Measurements from ENCODE around the gene TOR1AIP2. TPM values are rescaled to one million over a fixed set of nuclear protein-coding genes. Genes with fewer than 3 reads are reported as not detected.
A peak's percentile ranks its signal among the peaks of the same experiment; 100 is the strongest.
"Not testable (repeated sequence)": the region's sequence is repeated elsewhere in the genome, so short reads cannot be mapped to it uniquely, and the experiment has no call there.

The TOR1AIP2 gene
- total RNA-seq, 1 experiment from 2014 or later, result 79.9 TPM

DNA sequence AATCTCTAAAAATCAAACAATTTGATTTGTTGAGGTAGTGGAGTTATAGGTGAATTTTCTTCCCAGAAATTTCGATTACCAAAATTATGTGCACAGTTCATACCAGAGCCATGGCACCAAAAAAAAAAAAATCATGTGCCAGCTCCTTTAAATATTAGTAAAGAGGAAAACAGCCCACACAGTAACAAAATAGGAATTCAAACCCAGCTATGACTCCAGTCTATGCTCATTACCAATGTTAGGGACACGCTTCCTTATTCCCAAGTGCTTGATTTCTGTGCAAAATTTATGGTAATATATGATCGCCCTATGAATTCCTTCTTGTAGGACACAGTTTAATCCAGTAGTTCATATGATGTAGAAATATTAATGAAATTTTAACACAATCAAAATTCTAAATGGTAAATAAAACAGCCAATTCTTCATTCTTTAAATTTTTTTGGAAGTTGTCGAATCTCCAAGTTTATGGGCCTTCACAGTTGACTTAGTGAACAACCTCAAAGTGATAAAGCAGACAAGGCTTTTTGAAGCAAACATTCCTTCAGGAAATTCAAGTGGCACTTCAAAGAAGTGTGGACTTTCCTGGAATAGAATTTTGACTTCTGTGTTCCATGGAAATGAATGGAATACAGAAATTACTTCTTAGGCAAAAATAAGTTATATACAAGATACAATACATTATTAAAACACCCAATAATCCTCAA lies 1.9 kb downstream of the TOR1AIP2 start:
- no peak for DNase-seq (ENCODE audit: low read depth)

DNA sequence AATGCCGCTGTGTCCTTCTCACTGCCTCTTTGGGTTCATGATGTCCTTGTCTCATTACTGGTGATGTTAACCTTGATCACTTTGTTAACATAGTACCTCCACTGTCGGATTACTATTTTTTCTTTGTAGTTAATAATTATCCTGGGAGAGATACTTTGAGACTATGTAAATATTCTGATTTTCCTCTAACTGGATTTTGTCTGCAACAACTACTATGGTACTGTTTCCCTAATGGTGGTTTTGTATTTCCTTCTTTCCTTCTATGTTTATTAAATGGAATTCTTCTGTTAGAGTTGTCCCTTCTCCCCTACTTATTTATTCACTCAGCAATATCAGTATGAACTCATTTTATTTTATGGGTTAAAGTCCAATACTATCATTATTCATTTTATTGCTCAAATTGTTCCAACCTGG lies 4.2 kb downstream of the TOR1AIP2 start:
- no peak for DNase-seq (ENCODE audit: low read depth)

GRCh38 chr1:179872558-179872957 lies 5.0 kb downstream of the TOR1AIP2 start:
- DNase-seq (ENCODE audit: low read depth), result no peak

DNA sequence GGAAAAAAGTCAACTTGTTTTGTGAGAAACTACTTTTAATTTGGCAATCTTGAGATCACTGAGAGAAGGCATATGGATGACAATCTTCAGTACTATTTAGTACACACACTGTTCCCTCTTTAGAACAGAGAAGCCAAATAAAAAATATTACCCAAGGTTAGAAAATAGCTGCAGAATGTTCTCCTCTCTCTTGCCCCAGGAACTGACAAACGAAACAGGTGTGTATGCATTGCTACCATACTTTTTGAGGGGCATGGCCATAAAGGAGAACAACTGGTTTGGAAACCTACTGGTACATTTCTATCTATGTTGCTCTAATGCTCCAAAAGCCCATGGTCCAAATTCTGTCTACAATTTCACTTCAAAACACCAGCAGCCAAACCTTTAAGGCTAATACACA lies 5.7 kb downstream of the TOR1AIP2 start:
- no peak for DNase-seq (ENCODE audit: low read depth)

- no peak for DNase-seq (ENCODE audit: low read depth)
Observed at GRCh38 chr1:179870870-179871269, 6.7 kb downstream of the TOR1AIP2 start.

GRCh38 chr1:179867493-179868330 lies 9.9 kb downstream of the TOR1AIP2 start:
- DNase-seq (ENCODE audit: low read depth), result peak; percentile 25

- DNase-seq (ENCODE audit: low read depth), result no peak
Observed at GRCh38 chr1:179866616-179867015, 11.0 kb downstream of the TOR1AIP2 start.

GRCh38 chr1:179865377-179865776 lies 12.2 kb downstream of the TOR1AIP2 start:
- DNase-seq (ENCODE audit: low read depth), result no peak

DNA sequence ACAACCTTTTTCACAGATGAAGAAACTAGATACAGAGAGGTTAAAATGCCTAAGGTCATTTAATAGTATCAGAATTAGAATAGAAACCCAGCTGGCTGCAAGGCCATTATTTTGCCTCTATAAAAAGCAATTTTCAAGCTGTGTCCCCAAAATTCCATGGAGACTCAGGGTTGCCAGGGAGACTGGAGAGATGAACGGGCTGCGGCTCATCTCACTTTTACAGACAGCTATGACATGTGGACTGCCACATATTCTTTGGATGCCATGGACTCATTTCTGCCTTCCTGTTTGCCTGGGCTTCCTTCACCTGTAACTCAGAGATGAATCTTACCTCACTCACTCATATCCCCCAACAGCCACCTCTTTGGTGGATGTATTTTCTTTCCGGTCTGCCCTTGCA lies 17.0 kb downstream of the TOR1AIP2 start:
- DNase-seq (ENCODE audit: low read depth), result no peak

GRCh38 chr1:179857009-179857408 lies 20.6 kb downstream of the TOR1AIP2 start:
- no peak for DNase-seq (ENCODE audit: low read depth)

DNA sequence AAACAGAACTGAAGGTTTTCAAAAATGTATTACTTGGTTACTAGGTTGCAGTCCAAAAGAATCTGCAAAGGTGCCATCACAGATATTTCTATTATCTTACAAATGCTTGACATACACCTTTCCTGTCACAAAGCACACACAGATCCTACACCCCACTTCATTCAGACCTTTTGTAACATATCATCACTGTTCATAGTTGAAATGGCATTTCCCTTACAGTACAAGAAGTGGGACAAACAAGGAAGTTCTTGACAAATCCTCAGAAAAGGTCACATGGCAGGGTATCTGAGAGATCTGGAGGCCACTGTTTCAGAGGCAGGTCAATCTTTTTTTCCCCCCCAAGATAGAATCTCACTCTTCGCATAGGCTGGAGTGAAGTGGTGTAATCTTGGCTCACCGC lies 21.3 kb downstream of the TOR1AIP2 start:
- no peak for DNase-seq (ENCODE audit: low read depth)

DNA sequence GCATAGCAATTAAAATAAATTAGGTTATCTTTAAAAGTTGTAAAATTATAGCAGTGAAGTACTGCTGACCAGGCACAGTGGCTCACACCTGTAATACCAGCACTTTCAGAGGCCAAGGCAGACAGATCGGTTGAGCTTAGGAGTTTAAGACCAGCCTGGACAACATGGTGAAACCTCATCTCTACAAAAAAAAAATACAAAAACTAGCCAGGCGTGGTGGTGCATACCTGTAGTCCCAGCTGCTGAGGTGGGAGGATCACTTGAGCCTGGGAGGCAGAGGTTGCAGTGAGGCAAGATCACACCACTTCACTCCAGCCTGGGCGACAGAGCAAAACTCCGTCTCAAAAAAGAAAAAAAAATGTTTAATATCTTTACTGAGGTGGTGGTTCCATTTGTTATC lies 21.8 kb downstream of the TOR1AIP2 start:
- not testable (repeated sequence) for DNase-seq (ENCODE audit: low read depth)

- DNase-seq (ENCODE audit: low read depth), result no peak
Observed at GRCh38 chr1:179853102-179853501, 24.5 kb downstream of the TOR1AIP2 start.

DNA sequence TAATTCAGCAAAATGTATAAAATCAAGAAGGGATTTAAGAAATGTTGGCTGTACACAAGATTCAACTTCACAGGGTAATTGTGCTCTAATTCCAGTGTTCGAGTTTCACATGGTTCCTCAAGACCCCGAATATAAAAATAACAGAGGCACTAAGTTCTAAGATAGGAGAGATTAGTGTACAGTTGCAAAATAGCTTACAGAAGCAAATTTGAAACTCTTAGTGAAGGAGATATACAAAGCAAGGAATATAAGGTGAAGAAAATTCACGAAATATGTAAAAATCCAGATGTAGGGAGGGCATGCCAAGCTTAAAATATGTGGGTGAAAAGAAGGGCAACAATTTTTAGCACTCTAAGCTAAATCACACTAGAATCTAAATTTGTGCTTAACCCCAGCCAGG lies 29.4 kb downstream of the TOR1AIP2 start:
- DNase-seq (ENCODE audit: low read depth), result no peak

DNA sequence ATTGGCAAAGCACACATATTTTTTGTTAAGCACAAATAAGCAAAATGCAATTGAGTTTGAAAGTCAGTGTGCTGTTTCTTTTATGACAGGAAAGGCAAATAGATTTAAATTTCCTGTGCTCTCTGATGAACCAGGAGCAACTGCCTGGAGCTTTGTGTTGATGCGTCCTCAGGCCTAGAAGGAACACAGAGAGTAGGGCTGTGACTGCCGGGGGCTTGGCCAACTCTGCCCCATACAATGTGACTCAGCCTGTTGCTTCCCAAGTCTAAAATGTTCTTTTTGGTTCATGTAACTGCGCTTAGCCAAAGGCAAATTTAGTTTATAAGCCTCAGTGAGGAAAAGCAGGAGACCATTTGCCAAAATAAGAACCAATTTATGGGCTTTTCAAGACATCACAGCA lies 37.5 kb downstream of the TOR1AIP2 start:
- DNase-seq (ENCODE audit: low read depth), result no peak

DNA sequence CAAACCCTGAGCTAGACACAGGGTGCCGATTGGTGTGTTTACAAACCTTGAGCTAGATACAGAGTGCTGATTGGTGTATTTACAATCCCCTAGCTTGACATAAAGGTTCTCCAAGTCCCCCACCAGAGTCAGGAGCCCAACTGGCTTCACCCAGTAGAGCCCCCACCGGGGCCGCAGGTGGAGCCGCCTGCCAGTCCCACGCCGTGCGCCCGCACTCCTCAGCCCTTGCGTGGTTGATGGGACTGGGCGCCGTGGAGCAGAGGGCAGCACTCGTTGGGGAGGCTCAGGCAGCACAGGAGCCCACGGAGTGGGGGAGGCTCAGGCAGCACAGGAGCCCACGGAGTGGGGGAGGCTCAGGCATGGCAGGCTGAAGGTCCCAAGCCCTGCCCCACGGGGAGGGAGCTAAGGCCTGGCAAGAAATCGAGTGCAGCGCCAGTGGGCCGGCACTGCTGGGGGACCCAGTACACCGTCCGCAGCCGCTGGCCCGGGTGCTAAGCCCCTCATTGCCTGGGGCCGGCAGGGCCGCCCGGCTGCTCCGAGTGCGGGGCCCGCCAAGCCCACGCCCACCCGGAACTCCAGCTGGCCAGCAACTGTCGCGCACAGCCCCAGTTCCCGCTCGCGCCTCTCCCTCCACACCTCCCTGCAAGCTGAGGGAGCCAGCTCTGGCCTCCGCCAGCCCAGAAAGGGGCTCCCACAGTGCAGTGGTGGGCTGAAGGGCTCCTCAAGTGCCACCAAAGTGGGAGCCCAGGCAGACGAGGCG lies 40.7 kb downstream of the TOR1AIP2 start:
- DNase-seq (ENCODE audit: low read depth), result not testable (repeated sequence)

GRCh38 chr1:179831852-179832699 lies 45.5 kb downstream of the TOR1AIP2 start:
- no peak for DNase-seq (ENCODE audit: low read depth)

GRCh38 chr1:179831225-179831624 lies 46.4 kb downstream of the TOR1AIP2 start:
- DNase-seq (ENCODE audit: low read depth), result no peak

DNA sequence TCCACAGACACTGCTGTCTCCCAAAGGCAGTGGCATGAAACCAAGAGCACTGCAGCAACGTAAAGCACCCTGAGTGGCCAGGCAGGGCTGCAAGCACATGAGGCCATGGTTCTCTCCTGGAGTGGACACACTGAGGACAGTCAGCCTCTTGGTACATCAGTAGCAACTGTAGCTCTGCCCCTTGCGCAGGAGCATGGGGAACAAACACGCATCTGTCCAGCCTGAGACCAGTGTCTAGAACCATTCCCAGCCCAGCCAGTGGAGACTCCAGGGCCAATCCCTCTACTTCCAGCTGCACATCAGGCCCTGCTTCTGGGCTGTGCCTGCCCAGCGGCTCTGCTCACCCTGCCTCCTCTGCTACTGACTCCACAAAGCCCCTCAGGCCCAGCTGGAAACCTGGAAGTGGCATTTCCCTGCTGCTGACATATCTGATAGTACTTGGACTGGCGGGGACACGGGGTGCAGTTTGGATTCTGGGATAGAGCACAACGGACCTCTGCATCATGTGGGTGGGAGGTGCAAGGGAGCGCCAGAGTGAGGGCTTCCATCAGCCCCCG lies 49.0 kb downstream of the TOR1AIP2 start:
- DNase-seq (ENCODE audit: low read depth), result no peak

GRCh38 chr1:179826626-179827280 lies 50.9 kb downstream of the TOR1AIP2 start:
- DNase-seq (ENCODE audit: low read depth), result no peak
